OCI-LY3 (cell line): ENCODE data around the gene DDX27.

ENCODE experiments used
- EZH2phosphoT487 ChIP-seq: fragments of 200-600 bp; shearing (Covaris generic); IDR thresholded peaks from 2 replicates; pipeline ENCODE4 v1.6.1; 2018; ENCODE audit warnings: antibody characterized with exemption, mixed run types, low read depth
- TF ChIP-seq, protein P1 (sequence below): fragments of 200-600, 300-600 bp; sonication (generic); IDR thresholded peaks from 2 replicates; pipeline ENCODE4 v1.5.1; 2014; ENCODE audit warnings: antibody characterized with exemption, low read length, low read depth

DNA sequence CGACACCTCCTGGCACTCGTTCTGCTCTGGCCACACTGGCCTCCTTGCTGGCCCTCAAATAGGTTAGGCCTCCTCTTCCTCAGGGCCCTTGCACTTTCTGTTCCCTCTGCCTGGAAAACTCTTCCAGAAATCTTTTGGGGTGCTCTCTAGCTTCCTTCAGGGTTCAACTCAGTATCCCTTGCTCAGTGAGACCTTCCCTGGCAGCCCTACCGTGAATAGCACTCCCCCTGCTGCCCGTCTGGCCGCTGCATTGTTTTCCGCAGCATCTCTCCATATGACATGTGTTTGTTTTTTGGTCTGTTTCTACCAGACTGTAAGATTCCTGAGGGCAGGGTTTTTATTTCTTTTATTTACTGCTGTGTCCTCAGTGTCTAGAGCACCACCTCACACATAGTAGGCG, 6.7 kb downstream of the DDX27 start:
- TF ChIP-seq EZH2phosphoT487, result no peak
- TF ChIP-seq, protein P1, sequence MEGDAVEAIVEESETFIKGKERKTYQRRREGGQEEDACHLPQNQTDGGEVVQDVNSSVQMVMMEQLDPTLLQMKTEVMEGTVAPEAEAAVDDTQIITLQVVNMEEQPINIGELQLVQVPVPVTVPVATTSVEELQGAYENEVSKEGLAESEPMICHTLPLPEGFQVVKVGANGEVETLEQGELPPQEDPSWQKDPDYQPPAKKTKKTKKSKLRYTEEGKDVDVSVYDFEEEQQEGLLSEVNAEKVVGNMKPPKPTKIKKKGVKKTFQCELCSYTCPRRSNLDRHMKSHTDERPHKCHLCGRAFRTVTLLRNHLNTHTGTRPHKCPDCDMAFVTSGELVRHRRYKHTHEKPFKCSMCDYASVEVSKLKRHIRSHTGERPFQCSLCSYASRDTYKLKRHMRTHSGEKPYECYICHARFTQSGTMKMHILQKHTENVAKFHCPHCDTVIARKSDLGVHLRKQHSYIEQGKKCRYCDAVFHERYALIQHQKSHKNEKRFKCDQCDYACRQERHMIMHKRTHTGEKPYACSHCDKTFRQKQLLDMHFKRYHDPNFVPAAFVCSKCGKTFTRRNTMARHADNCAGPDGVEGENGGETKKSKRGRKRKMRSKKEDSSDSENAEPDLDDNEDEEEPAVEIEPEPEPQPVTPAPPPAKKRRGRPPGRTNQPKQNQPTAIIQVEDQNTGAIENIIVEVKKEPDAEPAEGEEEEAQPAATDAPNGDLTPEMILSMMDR, result no peak
